Kidney capillary endothelial cell (primary cell): Measurements from ENCODE around the gene KRTAP19-7.

Experiments used
- DNase-seq: peaks from one replicate; pipeline ENCODE4 v3.0.0-alpha.2; 2018; ENCODE audit warnings: low spot score

Gene KRTAP19-7, protein sequence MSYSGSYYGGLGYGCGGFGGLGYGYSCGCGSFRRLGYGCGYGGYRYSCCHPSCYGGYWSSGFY

DNA sequence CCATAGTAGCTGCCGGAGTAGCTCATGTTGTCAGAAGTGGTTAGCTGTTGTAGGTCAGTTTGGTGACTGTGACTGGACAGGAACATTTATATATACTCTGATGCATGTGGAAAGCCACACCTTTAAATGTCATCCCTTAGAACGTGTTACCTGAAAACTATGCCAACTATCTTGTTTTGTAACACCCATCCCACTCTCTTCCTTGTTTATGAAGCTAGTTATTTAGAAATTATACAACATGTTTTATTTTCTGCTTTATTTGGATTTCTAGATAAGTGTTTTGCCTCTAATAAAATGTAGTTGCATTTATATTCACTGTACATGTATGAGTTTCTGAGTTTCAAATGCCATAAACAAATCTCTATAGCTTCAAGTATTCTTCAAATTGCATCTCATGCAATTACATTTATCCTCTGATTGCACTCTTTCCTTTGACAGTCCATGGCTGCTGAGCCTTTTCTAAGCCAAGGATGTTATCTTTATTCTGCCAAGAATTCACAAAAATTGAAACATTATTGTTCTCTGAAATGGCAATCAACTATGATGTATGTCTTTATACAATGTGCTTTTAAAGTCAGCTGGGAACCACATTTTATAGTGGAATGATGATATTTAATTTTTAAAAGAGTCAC, at the start of gene KRTAP19-7:
TSS of gene KRTAP19-7 (minus strand) at position 51 of the 632 bp plus-strand sequence. CDS start at position 26, 25 bp downstream.
- DNase-seq: no peak

DNA sequence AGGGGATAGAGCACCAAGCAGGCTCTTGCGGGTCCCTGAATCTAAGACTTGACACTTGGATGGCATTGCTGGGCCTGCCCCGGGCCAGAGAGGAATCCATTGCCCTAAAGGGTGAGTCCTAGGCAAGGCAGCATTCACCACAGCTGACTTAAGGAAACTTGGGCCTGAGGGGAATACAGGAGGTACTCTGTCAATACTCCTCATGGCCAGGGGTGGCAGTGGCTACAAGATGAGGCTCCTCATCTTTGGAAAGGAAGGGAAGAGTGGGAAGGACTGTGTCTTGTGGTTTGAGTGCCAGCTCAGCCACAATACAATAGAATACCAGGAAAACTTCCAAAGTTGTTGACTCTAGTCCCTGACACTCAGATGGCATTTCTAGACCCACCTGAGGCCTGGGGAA, 44.9 kb upstream of the KRTAP19-7 start:
- DNase-seq: no peak

DNA sequence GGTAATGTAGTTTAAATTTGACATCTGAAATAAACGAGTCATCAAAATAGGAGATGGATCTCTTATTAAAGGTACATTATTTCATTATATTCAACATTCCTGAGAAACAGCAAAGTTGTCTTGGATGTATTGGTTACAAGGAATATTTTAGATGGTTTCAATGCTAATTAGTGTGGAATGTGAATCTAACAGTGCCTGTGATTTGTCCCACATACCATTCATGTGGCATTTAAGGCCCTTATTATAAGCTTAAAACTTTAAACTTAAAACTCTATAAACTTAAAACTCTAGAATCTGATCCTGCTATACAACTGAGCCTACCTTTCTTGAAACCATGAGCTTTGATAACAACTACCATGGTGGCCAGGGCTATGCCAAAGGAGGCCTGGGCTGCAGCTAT, 39.7 kb upstream of the KRTAP19-7 start, which contains the start of gene KRTAP22-1:
TSS of gene KRTAP22-1 (plus strand) at position 301 of the 400 bp plus-strand sequence.
- no peak for DNase-seq

DNA sequence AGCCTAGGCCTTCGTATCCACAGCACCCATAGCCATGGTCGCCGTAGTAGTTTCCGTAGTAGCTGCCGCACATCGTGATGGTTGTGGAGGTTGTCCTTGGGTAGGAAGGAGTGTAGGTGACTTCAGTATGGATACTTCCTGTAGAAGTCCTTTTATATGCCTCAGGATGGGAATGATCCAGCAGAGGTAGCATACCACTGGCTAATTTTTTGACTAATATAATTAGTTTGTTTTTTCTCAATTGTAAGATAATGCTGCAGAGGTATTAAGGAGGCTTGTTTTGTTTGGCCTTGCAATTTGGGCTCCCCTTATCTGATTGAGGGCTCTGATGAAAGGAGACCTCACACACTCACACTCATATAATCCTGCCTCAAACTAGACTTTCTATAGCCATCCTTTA, 37.7 kb upstream of the KRTAP19-7 start, which contains the start of gene KRTAP6-2:
TSS of gene KRTAP6-2 (minus strand) at position 101 of the 400 bp plus-strand sequence. CDS start at position 73, 28 bp downstream.
- DNase-seq: no peak

DNA sequence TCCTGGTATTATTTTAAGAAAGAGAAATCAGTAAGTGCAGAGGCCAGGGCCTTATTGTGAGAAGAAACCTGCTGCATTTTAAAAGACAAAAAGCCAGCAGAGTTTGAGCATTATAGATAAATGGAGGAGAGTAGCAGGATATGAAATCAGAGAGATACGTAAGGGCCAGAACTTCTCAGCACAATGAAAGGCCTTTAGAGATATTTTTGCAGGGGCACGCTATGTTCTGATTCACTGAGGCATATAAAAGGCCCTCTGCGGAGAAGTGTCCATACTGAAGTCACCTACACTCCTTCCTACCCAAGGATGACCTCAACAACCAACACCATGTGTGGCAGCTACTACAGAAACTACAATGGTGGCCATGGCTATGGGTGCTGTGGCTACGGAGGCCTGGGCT, 31.0 kb upstream of the KRTAP19-7 start, which contains the start of gene KRTAP6-3:
TSS of gene KRTAP6-3 (plus strand) at position 301 of the 400 bp plus-strand sequence. CDS start at position 307, 6 bp downstream.
- DNase-seq: no peak

DNA sequence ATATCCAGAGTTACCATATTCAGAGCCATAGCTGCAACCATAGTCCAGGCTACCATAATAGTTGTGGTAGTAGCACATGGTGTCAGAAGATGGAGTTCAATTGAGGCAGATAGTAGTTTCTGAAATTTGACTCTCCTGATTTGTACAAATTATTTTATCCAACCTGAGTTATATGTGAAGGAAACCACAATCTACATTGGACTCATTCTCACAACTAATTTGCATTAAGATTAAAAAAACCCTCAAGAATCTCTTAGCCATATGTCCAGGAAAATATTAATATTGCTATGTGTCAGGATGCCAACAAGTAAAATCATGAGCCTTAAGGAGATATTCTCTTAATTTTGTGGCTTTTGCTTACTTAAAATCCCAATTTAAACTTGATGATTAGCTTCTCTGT, 29.2 kb upstream of the KRTAP19-7 start, which contains the start of gene KRTAP22-2:
TSS of gene KRTAP22-2 (minus strand) at position 101 of the 400 bp plus-strand sequence.
- DNase-seq: no peak

DNA sequence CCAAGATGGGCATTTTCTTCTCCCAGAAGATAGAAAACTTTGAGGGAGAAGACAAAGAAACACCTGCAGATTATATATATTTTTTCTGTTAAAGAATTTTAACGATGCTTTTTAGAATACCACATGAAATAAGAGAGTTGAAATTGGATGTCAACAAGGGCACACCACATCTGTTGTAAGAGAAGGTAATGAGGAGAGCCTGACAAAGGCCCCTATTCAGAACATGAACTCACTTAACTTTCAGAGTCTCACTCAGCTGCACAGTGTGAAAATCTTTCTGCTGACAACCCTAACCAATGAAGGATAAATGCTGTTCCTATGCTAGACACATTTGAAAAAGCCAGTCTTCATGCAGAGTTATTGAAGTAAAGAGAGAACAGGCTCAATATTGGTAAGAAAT, 21.8 kb upstream of the KRTAP19-7 start:
- DNase-seq: no peak

DNA sequence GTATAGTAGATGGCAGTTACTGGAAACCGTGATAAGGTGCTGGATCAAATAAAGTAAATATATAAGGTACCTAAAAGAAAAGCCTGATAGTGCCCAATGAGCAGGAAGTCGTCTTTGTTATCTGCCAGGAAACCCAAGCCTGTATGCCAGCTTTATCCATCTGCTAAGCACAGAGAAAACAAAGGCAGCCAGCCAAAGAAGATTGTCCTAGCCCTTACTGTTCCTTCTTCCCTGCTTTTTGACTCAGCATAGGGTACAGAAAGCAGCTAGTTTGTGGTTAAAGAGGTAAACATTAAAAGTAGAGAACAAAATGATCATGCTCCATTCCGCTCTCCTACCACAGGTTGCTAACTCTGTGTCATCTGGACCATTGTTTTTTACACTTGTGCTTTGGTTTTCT, 19.0 kb upstream of the KRTAP19-7 start:
- no peak for DNase-seq

DNA sequence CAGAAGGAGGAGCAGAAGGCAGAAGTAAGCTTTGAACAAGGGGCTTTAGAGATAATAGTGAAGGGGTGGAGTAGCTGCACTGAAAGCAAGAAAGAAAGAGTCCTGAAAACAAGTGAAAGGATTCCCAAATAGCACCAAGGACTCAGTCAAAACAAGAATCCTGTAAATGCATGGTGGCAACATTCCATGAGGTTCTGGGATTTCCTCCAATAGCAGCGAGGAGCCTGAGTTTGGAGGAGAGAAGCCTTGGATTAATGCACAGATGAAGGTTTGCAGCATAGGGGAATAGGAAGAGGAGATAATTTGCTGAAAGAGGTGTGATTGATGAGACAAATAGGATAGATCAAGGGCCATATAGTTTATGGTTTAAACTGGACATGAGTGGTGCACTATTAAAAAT, 18.2 kb upstream of the KRTAP19-7 start:
- no peak for DNase-seq

DNA sequence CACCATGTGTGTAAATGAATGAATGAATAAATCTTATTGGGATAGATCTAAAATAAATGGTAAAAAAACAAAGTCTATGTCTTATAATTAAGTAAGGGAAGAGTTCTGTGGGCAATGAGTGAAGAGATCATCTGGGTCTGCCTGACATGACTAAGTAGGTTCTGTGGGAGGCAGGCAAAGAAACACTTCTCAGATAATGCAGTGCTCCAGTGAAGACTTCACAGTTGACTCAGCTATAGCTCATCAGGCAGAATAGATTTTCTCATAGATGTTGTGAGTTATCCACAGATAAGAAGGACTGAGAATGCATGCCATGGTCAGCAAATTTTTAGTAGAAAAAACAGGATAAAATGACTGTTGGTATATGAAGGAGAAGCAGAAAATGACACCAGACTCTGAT, 16.7 kb upstream of the KRTAP19-7 start:
- DNase-seq: no peak

DNA sequence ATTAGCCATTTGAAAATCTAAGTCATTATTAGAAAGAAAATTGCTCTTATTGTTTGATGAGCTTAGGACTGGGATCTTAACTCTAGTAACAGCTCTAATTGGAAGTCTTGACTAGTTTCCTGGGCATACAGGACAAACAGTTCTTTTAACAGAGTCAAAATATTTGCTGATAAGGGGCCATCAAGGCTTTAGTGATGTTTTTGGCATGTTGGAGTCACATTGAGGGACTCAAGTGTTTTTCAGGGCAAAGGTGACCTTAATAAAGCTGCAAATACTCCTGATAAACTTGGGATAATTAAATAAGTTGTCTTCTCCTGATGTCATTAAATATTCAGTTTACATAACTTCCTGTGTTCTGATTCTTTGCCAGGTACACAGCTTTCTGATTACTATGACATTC, 6.5 kb upstream of the KRTAP19-7 start:
- DNase-seq: no peak

DNA sequence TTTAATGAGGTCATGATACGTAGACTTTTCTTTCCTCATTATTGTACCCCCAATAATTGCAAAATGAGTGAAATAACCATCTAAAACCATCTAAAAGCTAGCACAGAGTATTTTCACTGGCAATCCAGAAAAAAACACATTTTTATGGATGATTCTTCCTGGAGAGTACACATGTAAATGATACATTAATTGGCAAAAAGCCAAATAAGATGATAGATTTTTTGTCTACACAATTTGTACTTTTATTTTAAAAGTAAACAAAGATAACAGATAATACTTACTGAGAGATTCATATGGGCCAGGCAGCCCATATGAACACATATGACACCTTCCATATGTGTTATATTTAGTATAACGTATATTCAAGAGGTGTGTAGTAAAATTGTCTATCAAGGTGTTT, 2.5 kb upstream of the KRTAP19-7 start:
- no peak for DNase-seq

DNA sequence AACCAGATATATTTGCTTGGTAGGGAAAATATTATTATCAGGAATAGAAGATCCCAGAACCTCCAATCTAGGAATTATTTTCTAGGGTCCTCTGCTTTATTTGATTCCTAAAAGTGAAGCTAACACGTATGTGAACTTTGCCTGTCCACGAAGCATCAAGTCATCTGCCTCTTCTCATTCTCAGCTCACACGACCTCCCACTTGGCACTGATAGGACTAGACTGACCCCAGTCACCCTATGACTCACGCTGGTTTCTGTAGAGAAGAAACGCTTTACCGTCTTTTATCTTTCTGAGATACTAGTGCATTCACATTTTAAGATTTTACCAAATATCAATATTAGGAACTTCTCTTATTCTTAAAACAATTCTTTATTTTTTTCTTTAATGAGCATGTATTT, 2.0 kb upstream of the KRTAP19-7 start:
- DNase-seq: no peak

DNA sequence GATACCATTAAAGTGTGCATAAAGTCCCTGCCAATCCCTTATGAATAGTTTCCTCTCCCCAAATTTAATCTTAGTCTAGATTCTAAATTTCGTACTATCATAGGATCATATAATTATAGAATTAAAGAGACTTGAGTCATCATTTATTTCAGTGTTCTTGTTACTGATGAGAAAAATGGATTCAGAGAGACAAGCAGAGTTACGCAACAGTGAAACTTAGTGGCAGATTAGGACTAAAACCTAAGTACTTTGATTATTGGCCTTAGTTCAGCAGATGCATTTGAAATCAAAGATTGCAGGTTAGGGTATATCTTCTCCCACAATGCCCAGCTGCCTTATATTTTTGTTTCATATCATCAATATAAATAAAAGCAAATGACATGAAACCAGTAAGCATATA, 843 bp upstream of the KRTAP19-7 start:
- DNase-seq: no peak

DNA sequence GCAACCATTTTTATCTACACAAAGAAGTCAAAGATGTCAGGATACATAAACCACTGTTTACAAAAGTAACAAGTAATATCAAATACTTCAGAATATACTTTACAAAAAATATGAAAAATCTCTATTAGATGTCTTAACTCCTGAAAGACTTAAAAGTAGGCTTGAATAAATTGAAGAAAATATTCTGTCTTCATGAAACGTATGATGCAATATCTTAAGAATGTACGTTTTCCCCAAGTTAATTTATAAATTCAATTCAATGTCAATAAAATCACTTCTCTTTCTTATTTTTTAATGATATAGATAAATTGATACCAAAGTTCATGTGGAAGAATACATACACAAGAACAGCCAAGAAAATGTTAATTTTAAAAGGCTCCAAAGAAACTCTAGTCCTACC, 6.0 kb downstream of the KRTAP19-7 start:
- no peak for DNase-seq

DNA sequence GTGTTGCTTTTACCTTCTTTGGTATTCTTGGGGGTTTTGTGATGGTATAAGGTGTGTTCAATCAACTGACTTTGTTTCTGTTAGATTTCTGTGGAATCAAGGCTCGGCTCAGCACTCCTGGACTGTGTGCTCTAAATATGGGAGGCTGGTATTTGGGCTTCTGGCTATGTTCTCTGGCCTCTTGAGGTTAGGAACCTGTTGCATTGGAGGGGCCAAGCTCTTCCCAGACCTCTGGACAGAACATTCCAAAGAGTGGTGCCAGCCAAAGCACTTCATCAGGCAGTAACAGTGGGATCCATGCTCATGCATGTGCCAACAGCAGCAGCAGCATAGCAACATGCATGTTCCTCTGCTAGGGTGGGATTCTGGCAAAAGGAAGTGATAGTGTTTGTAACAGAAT, 8.3 kb downstream of the KRTAP19-7 start:
- DNase-seq: no peak

DNA sequence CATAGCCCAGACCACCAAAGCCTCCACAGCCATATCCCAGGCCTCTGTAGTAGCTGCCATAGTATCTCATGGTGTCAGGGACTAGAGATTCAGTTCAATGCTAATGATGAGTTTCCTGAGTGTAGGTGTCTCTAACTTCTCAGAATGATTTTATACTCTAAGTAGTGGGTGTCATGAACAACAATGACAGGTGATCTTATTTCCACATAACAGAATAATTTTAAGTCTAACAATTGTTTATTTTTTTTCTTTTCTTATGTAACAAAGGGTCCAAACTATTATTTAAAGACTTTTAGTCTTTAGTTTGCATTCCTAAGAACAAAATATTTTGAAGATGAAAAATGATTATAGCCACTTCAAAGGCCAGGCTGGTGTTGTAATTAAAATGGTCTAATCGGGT, 19.4 kb downstream of the KRTAP19-7 start, which contains the start of gene KRTAP19-6:
TSS of gene KRTAP19-6 (minus strand) at position 101 of the 400 bp plus-strand sequence. CDS start at position 70, 31 bp downstream.
- no peak for DNase-seq

DNA sequence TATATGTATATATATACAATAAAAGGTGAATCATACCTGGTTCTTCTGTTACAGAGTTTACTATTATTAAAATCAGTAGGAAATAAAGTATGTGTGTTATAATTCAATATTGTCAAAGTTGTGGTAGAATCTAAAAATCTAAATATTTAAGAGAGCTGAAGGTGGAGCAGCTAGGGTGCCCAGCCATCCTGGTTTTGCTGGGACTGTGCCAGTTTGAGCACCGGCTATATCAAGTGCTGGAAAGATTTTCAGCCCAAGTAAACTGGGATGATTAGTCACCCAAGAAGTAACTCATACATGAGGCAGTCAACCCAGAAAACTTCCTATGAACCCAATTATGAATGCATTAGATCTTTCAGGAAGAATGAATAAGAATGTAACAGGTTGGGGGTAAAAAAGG, 42.2 kb downstream of the KRTAP19-7 start:
- DNase-seq: no peak

DNA sequence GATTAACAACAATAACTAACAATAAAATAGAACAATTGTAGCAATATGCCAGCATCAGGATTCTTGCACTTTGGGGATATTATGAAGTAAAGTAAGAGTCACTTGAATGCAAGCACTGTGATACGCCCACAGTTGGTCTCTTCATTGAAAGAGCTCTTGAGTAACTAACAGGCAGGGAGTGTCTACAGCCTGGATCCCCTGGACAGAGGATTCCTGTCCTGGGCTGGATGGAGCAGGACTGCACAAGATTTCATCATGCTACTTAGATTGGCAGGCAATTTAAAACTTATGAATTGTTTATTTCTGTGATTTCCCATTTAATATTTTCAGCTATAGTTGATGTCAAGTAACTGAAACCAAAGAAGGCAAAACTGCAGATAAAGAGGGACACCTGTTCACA, 45.4 kb downstream of the KRTAP19-7 start:
- DNase-seq: no peak
